GM19467 (cell line): Measurements from ENCODE around the gene APC2.
A peak's percentile ranks its signal among the peaks of the same experiment; 100 is the strongest.
"Not testable (repeated sequence)": the region's sequence is repeated elsewhere in the genome, so short reads cannot be mapped to it uniquely, and the experiment has no call there.

Source experiments
- ATAC-seq: cut with Tn5 transposase; IDR thresholded peaks from one replicate; pipeline ENCODE4 v1.9.1; 2021; ENCODE audit warnings: mild to moderate bottlenecking, moderate library complexity; ENCODE audit not compliant: unreplicated experiment

The APC2 gene

GRCh38 chr19:1475751-1476437, 26.0 kb downstream of the APC2 start:
- ATAC-seq, result no peak

DNA sequence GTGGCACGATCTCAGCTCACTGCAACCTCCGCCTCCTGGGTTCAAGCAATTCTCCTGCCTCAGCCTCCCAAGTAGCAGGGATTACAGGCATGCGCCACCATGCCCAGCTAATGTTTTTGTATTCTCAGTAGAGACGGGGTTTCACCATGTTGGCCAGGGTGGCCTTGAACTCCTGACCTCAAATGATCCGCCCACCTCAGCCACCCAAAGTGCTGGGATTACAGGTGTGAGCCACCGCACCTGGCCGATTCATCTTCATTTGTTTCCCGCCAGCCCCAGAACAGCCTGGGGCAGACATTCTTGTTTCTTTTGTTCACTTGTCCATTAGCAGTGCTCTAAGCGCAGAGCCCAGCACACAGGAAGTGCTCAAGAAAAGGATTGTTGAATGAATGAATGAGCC, 27.1 kb downstream of the APC2 start:
- ATAC-seq, result not testable (repeated sequence)

GRCh38 chr19:1478934-1479707, 29.2 kb downstream of the APC2 start, which contains the start of gene C19orf25:
Gene C19orf25, minus strand, starts transcription at chr19:1479215. Its CDS starts 312 bp downstream, at chr19:1478903.
- ATAC-seq, result peak; percentile 66

- no peak for ATAC-seq
These were observed 31.4 kb downstream of the APC2 start for GRCh38 chr19:1481224-1481892.

GRCh38 chr19:1481893-1482360, 32.0 kb downstream of the APC2 start:
- ATAC-seq, result no peak

DNA sequence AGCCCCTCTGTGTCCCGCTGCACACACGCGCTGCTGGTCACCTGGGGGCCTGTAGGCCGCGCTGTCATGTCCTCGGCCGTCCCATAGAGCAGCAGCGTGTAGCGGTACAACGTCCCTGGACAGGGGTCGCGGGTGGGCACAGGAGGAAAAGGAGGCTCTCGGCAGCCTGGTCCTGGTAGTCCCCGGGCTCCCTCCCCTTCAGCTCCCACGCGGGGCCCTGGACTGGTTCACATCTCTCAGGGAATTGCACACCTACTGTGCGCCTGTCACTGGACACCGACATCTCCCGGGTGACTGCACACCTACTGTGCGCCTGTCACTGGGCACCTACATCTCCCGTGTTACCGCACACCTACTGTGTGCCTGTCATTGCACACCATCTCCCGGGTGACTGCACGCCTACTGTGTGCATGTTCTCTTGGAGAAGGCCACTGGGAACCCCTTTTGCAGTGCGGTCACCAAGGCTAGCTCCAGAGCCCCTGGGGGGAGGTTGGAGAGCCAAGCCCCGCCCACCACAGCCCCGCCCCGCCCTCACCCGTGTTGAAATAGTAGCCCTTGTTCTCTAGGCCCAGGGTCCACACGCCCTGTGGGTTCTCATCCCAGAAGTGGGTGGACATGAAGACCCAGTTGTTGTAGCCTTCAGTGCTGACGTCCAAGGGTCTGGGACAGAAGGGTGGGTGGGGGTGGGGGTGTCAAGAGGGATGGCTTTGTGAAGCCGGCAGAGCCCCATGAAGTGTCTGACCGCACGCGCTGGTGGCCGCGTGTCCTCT, 32.6 kb downstream of the APC2 start:
- ATAC-seq, result no peak

- ATAC-seq, result no peak
These were observed 33.4 kb downstream of the APC2 start for GRCh38 chr19:1483131-1483978.

DNA sequence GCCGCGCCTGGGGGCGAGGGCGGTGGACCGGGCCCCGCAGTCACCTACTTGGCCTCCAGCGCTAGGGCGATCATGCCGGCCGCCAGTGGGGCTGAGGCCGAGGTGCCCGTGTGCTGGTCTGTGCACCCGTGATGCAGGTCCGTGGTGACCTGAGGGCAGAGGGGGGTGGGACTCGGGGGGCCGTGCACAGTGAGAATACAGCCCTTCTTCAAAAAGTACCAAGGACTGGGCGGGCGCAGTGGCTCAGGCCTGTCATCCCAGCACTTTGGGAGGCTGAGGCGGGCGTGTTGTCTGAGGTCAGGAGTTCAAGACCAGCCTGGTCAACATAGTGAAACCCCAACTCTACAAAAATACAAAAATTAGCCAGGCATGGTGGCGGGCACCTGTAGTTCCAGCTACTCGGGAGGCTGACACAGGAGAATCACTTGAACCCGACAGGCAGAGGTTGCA, 34.1 kb downstream of the APC2 start:
- ATAC-seq, result no peak

DNA sequence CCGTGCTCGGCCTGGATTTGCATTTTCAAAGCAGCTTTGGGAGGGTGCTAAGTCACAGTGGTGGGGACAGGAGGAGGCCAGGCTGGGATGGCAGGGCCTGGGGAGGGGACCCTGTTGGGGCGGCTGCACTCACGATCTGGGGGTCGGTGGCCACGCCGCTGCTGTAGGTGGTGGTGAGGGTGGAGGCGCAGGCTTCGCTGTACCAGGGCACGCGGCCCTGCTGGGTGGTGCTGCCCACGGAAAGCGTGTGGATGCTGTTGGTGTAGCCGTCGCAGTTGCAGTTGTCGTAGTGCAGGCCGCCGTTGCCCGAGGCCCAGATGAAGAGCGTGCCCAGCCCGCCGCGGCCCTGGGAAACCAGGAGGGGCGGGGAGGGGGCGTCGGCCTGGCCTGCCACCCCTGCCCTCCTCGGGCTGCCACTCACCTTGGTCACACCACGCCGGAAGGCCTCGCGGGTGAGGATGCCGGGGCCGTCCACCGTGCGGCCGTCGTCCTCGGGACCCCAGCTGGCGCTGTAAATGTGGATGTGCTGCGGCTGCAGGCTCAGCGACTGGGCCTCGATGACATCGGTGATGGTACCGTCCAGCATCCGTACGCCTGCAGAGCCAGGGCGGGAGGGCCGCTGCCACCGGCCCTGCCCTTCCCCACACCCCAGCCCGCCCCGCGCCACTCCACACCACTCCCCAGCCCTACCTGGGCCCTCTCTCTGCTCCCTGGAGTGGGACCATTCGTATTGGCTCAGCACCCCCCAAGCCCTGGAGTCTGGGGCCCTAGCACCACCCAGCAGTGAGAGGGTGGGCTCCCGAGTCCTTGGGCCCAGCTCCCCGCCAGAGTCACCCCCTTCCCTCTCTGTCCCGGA, 37.0 kb downstream of the APC2 start:
- no peak for ATAC-seq

- no peak for ATAC-seq
These were observed 37.8 kb downstream of the APC2 start for GRCh38 chr19:1487576-1488281.

- ATAC-seq, result no peak
These were observed 38.3 kb downstream of the APC2 start for GRCh38 chr19:1488282-1488601.

GRCh38 chr19:1489463-1490310, 39.8 kb downstream of the APC2 start:
- no peak for ATAC-seq

DNA sequence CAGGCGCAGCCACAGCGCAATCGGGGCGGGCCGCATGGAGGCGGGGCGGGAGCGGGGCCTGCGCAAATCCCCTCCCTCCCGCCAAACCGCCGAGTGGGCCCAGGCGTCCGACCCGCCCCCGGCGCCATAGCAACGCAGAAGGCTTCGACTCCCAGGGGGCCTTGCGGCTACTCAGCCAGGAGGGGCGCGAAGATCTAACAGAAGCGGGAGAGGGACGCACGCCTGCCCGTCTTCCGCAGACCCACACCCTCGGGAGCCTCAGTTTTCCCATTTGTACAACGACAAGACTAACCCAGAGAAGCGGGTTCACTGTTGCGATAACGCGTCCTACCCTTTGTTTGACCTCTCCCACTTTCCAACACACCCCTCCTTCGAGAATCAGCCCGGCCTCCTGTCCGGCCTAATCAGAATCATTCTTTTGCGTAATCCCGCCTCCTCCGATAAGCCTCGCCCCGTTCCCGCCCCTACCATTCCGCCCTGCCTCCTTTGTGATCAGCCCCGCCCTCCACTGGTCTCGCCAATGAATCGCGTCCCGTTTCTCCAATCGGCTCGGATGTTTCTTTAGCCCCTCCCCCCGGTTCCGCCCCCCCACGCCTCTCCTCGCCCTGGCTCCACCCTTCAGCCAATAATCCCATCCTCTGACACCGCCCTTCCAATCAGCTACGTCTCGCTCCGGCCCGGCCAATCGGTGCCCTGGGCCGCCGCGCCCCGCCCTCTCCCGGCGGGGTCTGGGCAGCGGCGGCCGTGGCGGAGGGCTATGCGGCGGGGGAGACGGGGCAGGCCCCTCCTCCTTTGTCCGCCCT, 40.6 kb downstream of the APC2 start, which contains the start of gene PCSK4:
Gene PCSK4, minus strand, starts transcription at position 40 of the 803 bp plus-strand sequence. Its CDS starts 4 bp downstream, at position 36.
- peak; percentile 73 for ATAC-seq

GRCh38 chr19:1491114-1491848, 41.4 kb downstream of the APC2 start, which contains the start of gene REEP6:
Gene REEP6, plus strand, starts transcription at chr19:1491181. Its CDS starts 89 bp downstream, at chr19:1491270.
- ATAC-seq, result no peak

DNA sequence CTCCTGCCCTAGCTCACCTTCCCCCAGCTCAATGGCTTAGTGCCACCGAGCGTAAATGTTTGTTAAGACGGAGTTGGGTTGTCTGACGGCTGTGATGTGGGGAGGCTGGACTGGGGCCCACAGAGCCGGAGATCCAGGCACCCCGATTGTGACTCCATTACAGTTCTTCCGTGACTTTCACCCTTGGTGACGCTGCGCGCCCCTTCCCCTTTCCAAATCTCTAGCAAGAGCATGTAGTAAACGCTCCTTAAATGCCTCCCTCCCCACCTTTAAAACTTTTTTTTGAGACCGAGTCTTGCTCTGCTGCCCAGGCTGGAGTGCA, 41.9 kb downstream of the APC2 start:
- ATAC-seq, result no peak

- ATAC-seq, result no peak
These were observed 42.6 kb downstream of the APC2 start for GRCh38 chr19:1492474-1493006.
